Calu3 (cell line): ENCODE data around the gene UBE2J2. TPM values are rescaled to one million over a fixed set of nuclear protein-coding genes. Genes with fewer than 3 reads are reported as not detected.

ENCODE experiments used
- BruUV-seq: library from RNA; stranded (reverse); fragments of 400-500 nt; replicated peaks from 2 replicates; lab custom pipeline; 2021; lab: Mats Ljungman, UMichigan
- CTCF ChIA-PET: fragments of 300-600 bp; sonication (Branson Sonifier 250); formaldehyde crosslinking; loops from one replicate; lab custom pipeline; 2022; ENCODE audit warnings: antibody characterized with exemption; lab: Charles Lee
- DNase-seq: peaks from one replicate; pipeline ENCODE4 v3.0.0; 2022
- H3K27ac Mint-ChIP-seq: one replicate; pipeline ENCODE4 v1.8.0; 2022; ENCODE audit warnings: mixed read lengths; ENCODE audit not compliant: unreplicated experiment
- H3K27me3 Mint-ChIP-seq: one replicate; pipeline ENCODE4 v1.8.0; 2022; ENCODE audit warnings: mixed read lengths; ENCODE audit not compliant: unreplicated experiment
- H3K36me3 Mint-ChIP-seq: one replicate; pipeline ENCODE4 v1.8.0; 2022; ENCODE audit warnings: mild to moderate bottlenecking, moderate library complexity, mixed read lengths; ENCODE audit not compliant: insufficient read depth, unreplicated experiment
- H3K4me1 Mint-ChIP-seq: one replicate; pipeline ENCODE4 v1.8.0; 2022; ENCODE audit warnings: mild to moderate bottlenecking, low read depth, mixed read lengths; ENCODE audit not compliant: unreplicated experiment
- H3K4me3 Mint-ChIP-seq: one replicate; pipeline ENCODE4 v1.8.0; 2022; ENCODE audit warnings: mild to moderate bottlenecking, low read depth, moderate library complexity, mixed read lengths; ENCODE audit not compliant: unreplicated experiment
- H3K9me3 Mint-ChIP-seq: one replicate; pipeline ENCODE4 v1.8.0; 2022; ENCODE audit warnings: low read depth, mixed read lengths; ENCODE audit not compliant: unreplicated experiment
- intact Hi-C: fragments of 100-400 bp; cut with micrococcal nuclease; formaldehyde crosslinking; loops from one replicate; pipeline ENCODE4 v1.10.0; 2022; ENCODE audit not compliant: unreplicated experiment
- total RNA-seq: library from RNA; stranded (reverse); gene quantifications from 2 replicates; pipeline ENCODE4 v1.2.3, GENCODE V29; 2022
- TF ChIP-seq, protein P1 (sequence below): fragments of 200-600 bp; IDR thresholded peaks from one replicate; pipeline ENCODE4 v1.8.0; 2022; ENCODE audit warnings: antibody characterized with exemption; ENCODE audit not compliant: unreplicated experiment

The UBE2J2 gene
- total RNA-seq, 1 experiment from 2014 or later: 45.6 TPM

DNA sequence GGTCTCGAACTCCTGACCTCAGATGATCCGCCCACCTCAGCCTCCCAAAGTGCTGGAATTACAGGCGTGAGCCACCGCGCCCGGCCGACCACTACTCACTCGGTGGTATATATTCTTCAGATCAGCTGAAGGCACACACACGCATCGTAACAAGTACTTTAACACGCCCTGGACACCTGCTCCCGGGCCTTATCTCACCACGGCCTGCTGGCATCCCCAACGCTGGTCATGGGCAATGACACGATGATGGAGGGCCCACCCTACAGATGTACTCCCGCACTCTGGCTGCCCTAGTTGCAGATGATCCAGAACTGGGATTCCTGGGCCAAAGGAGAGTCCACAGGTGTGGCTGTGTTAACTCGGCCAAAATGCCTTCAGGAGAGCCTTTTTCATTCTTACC, 11.6 kb downstream of the UBE2J2 start:
- no TSS peak for BruUV-seq
- no peak for DNase-seq

DNA sequence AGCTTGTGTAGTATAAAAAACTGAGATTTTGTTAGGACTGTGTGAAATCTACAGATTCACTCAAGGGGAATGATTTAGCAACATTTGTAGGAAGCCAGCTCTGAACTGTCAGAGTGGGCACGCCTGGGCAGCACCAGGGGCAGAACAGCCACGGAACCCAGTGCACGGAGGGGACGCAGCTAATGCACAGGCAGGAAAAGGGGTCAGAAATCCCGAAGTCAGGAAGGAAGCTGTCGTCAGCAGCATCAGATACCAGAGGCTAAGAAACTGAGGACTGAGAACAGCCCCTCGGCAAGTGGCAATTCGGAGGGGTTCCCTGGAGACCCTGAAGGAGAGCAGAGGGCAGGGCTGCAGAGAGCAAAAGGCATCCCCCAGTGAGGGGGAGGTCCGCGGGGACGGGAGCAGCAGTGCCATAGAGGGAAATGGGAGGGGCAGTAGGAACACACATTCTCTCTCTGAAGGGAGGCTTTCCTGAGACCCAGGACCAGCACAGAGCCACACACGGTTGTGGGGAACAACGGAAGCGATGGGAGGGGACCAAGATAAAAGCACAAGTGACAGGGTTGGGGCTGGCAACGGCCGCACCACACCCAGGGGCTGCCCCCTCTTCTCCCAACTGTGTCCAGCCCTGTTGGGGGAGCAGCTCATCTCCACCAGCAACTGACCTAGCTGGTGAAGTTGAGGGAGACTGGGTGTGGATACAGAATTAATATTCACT, 12.7 kb downstream of the UBE2J2 start:
- H3K27me3 Mint-ChIP-seq: no peaks in the 10 kb centered on the region
- peaks cover 40% of the 10 kb centered on the region for H3K36me3 Mint-ChIP-seq
- intact Hi-C loops: no loop called here
- no peaks in the 10 kb centered on the region for H3K9me3 Mint-ChIP-seq
- H3K4me1 Mint-ChIP-seq: no peaks in the 10 kb centered on the region
- no peak overlapping the region for H3K27ac Mint-ChIP-seq
- no peak for DNase-seq
- no TSS peak for BruUV-seq
- CTCF ChIA-PET: interaction anchor here (0.7 kb wide), 1 partner anchor 144 kb away, joined by 3 read pairs; no protein-coding TSS in a partner anchor
- no peak overlapping the region for H3K4me3 Mint-ChIP-seq
- TF ChIP-seq, protein P1, sequence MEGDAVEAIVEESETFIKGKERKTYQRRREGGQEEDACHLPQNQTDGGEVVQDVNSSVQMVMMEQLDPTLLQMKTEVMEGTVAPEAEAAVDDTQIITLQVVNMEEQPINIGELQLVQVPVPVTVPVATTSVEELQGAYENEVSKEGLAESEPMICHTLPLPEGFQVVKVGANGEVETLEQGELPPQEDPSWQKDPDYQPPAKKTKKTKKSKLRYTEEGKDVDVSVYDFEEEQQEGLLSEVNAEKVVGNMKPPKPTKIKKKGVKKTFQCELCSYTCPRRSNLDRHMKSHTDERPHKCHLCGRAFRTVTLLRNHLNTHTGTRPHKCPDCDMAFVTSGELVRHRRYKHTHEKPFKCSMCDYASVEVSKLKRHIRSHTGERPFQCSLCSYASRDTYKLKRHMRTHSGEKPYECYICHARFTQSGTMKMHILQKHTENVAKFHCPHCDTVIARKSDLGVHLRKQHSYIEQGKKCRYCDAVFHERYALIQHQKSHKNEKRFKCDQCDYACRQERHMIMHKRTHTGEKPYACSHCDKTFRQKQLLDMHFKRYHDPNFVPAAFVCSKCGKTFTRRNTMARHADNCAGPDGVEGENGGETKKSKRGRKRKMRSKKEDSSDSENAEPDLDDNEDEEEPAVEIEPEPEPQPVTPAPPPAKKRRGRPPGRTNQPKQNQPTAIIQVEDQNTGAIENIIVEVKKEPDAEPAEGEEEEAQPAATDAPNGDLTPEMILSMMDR: no peak

More for the DNA sequence above, 11.6 kb downstream of the UBE2J2 start:
- H3K4me1 Mint-ChIP-seq: no peaks in the 10 kb centered on the region
- TF ChIP-seq, protein P1: no peak
- no peak overlapping the region for H3K27ac Mint-ChIP-seq
- H3K36me3 Mint-ChIP-seq: peaks cover 40% of the 10 kb centered on the region
- CTCF ChIA-PET: no interaction called here
- intact Hi-C loops: no loop called here
- no peaks in the 10 kb centered on the region for H3K27me3 Mint-ChIP-seq
- H3K9me3 Mint-ChIP-seq: no peaks in the 10 kb centered on the region
- H3K4me3 Mint-ChIP-seq: no peak overlapping the region

DNA sequence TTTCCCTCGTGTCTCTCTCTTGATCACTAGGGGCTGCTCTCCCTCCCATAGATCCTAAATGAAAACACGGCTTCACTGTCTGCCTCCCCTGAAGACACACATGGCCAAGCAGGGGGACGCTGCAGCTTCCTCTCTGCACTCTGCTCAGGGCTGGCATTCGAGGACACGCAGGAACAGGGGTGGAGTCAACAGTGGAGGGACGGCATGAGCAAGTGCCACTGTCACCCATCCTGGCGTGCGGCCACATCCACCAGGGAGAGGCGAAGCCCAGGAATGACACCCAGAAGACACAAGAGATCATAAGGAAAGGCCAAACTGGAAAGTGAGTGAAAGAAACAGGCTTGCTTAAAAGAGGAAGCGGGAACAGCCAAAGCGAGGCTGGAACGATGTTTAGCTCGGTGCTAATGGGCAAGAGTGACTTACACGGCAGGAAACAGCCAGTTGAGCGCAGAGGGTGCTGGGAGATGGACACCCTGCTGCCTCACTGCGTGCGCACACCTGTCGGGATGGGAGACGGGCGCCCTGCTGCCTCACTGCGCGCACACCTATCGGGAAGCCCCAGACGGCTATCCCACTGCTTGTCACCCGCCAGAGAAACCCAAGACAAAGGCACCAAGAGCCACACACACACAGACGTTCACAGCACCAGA, 13.6 kb downstream of the UBE2J2 start:
- Mint-ChIP-seq H3K36me3 (peaks cover 46% of the 10 kb centered on the region), H3K27me3 (no peaks in the 10 kb centered on the region), H3K27ac (no peak overlapping the region), H3K4me3 (no peak overlapping the region), H3K4me1 (no peaks in the 10 kb centered on the region), H3K9me3 (no peaks in the 10 kb centered on the region)
- no TSS peak for BruUV-seq
- intact Hi-C loops: no loop called here
- CTCF ChIA-PET: no interaction called here
- TF ChIP-seq, protein P1: no peak
- no peak for DNase-seq

DNA sequence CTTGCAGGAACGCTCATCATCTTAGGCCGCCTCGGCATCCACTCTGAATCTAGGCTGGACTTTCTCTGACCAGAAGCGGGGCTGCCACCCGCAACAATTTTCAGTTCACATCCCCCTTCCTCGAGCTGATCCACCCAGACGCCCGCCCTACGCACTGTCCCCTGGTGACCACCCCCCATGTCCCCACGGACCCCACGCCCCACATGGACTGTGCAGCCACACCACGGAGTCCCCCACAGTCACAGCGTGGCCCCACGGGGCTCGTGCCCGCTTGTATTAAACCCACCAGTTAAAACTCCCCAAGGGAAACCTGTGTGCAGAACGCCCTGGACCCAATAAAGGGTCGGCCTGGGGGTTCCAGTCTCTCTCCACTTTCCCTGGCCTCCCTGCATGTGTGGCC, 14.1 kb downstream of the UBE2J2 start:
- CTCF ChIA-PET: no interaction called here
- no peaks in the 10 kb centered on the region for H3K4me1 Mint-ChIP-seq
- no peak overlapping the region for H3K27ac Mint-ChIP-seq
- no peak for DNase-seq
- no peaks in the 10 kb centered on the region for H3K27me3 Mint-ChIP-seq
- BruUV-seq: no TSS peak
- no peak overlapping the region for H3K4me3 Mint-ChIP-seq
- intact Hi-C loops: no loop called here
- TF ChIP-seq, protein P1: no peak
- H3K9me3 Mint-ChIP-seq: no peaks in the 10 kb centered on the region
- peaks cover 50% of the 10 kb centered on the region for H3K36me3 Mint-ChIP-seq
